ENCODE results near the gene ARHGAP12. TPM values are rescaled to one million over a fixed set of nuclear protein-coding genes. Genes with fewer than 3 reads are reported as not detected.

ARHGAP12 gene, protein sequence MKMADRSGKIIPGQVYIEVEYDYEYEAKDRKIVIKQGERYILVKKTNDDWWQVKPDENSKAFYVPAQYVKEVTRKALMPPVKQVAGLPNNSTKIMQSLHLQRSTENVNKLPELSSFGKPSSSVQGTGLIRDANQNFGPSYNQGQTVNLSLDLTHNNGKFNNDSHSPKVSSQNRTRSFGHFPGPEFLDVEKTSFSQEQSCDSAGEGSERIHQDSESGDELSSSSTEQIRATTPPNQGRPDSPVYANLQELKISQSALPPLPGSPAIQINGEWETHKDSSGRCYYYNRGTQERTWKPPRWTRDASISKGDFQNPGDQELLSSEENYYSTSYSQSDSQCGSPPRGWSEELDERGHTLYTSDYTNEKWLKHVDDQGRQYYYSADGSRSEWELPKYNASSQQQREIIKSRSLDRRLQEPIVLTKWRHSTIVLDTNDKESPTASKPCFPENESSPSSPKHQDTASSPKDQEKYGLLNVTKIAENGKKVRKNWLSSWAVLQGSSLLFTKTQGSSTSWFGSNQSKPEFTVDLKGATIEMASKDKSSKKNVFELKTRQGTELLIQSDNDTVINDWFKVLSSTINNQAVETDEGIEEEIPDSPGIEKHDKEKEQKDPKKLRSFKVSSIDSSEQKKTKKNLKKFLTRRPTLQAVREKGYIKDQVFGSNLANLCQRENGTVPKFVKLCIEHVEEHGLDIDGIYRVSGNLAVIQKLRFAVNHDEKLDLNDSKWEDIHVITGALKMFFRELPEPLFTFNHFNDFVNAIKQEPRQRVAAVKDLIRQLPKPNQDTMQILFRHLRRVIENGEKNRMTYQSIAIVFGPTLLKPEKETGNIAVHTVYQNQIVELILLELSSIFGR
- polyA plus RNA-seq (ENCODE audit: insufficient read depth in 1 of 5, insufficient read length in 5 of 5, low replicate concordance in 1 of 5) = 10 to 100 TPM; 26.3 to 45.5 (median 39.8) TPM
- long read RNA-seq, donor 1, full-length matches to known transcripts = 4 of 14 reads
- long read RNA-seq, donor 1, partial matches to known transcripts = 10 of 14 reads
- long read RNA-seq, donor 1, other reads (novel, unspliced or antisense) = 0 of 14 reads
- long read RNA-seq, donor 2 = 0 reads
- long read RNA-seq, donor 3, full-length matches to known transcripts = 2 of 2 reads
- long read RNA-seq, donor 3, partial matches to known transcripts = 0 of 2 reads
- long read RNA-seq, donor 3, other reads (novel, unspliced or antisense) = 0 of 2 reads
- long read RNA-seq, donor 4, full-length matches to known transcripts = 3 of 3 reads
- long read RNA-seq, donor 4, partial matches to known transcripts = 0 of 3 reads
- long read RNA-seq, donor 4, other reads (novel, unspliced or antisense) = 0 of 3 reads
- long read RNA-seq, donor 5, partial matches to known transcripts = 0 of 3 reads
- long read RNA-seq, donor 5, other reads (novel, unspliced or antisense) = 0 of 3 reads
- long read RNA-seq, donor 6, full-length matches to known transcripts = 3 of 3 reads
- long read RNA-seq, donor 6, partial matches to known transcripts = 0 of 3 reads
- long read RNA-seq, donor 6, other reads (novel, unspliced or antisense) = 0 of 3 reads
- long read RNA-seq, donor 7, full-length matches to known transcripts = 2 of 2 reads
- long read RNA-seq, donor 7, partial matches to known transcripts = 0 of 2 reads
- long read RNA-seq, donor 7, other reads (novel, unspliced or antisense) = 0 of 2 reads
- long read RNA-seq, donor 8, full-length matches to known transcripts = 1 of 1 reads
- long read RNA-seq, donor 8, partial matches to known transcripts = 0 of 1 reads
- long read RNA-seq, donor 8, other reads (novel, unspliced or antisense) = 0 of 1 reads

- peak; percentile 85 to 89 for DNase-seq
Observed at GRCh38 chr10:31928549-31929260, at the start of gene ARHGAP12. Gene ARHGAP12, minus strand, starts transcription at chr10:31928831. Its CDS starts 19,976 bp downstream, at chr10:31908855.

DNA sequence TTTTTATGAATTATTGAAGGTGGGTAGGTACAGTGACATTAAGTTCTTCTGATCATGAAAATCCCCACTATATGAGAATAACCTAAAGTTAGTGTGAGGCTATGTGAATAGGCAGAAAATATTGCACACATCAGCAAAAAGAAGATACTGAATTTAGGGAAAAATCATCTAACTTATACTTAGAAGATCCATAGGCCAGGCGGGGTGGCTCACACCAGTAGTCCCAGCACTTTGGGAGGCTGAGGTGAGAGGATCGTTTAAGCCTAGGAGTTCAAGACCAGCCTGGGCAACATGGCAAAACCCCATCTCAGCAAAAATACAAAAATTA is 49.5 kb upstream of the ARHGAP12 start:
- no peak for DNase-seq

GRCh38 chr10:31977440-31978155 is 49.0 kb upstream of the ARHGAP12 start:
- no peak for DNase-seq

GRCh38 chr10:31975157-31975765 is 46.6 kb upstream of the ARHGAP12 start:
- DNase-seq = no peak

- no peak for DNase-seq
Observed at GRCh38 chr10:31974434-31975124, 45.9 kb upstream of the ARHGAP12 start.

- no peak for DNase-seq
Observed at GRCh38 chr10:31972519-31973041, 43.9 kb upstream of the ARHGAP12 start.

- peak in 1 of 2 donors; percentile 14 for DNase-seq
Observed at GRCh38 chr10:31969847-31970246, 41.2 kb upstream of the ARHGAP12 start.

DNA sequence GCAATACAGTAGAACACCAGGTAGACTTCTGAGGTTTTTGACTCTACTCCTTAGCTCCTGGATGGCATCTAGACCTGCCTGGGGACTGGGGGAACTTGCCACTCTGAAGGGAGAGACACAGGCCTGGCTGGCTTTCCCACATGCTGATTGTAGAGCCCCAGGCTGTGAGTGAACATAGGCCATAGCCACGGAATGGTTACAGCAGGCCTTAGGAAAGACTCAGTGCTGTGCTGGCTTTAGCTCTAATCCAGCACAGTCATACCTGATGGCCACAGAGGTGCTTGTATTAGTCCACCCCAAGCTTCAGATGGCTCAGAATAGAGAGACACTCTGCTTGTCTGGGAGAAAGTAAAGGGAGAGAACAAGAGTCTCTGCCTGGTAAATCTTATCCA is 35.0 kb upstream of the ARHGAP12 start:
- DNase-seq = no peak

GRCh38 chr10:31962826-31963588 is 34.4 kb upstream of the ARHGAP12 start:
- no peak for DNase-seq

DNA sequence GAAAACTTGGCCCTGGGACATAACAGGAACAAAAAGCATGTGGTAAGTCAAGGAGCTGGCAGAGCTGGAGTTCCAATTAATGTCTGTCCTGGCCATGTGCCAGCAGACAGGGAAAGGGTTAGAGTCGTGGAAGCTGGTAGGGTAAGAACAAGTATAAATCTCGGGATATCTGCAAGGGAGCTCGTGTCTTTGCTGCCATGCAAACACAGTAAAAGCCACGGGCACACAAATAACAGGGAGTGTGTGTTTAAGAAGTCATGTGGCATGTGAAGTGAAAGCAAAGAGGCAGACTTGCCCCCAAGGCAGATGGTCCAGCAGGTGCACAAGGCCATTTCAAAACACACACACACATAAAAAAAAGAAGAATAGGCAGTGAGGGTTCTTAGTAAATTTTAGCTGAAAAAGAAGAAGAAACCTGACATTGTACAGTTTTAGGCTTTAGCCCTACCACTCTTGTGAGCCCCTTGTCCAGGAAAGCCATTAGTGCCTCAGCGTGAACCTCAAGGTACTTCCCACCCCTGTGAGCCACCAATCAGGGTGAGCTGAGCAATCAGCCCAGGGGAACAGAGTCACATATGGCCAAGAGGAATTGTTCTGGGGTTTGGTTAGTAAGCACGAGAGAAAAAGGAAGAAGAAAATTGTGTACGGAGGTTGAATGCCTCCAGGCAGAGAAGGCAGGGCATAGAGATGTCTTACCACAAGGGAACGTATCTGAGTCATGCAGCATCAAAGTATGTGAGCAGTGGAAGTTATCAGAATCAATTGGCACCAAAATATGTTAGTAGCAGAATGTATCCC is 32.8 kb upstream of the ARHGAP12 start:
- DNase-seq = peak; percentile 15 to 23

DNA sequence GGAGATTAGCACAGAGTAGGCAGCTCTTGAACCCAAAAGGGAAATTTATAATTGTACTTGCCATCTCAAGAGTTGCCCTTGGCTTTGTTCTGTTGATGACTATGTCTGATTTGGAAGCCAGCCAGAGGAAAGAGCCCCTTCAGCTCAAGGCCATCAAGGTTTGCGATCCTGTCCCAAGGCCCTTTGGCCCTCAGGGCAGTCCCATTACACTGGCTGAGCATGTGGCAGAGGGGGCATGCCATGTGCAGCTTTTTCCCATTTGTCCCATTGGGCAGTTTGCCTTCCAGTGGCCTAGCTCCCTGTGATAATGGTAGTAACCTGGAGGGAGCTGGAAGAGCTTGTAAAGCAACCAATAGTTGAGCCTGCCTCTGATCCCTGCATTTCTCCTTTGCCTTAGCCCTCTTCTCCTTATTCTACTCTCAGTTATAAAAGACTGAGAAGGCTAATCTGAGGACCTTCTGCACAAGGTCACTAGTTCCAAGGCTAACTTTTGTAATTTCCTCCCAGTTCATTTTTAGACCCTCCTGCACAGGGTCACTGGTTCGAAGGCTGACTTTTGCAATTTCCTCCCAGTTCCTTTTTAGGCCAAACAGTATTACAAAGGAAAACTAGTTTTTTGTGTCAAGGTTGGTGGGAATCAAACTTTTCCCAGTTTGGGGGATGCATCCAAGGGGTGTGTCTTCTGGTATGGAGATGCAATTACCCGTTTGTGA is 31.0 kb upstream of the ARHGAP12 start:
- no peak for DNase-seq

- DNase-seq = no peak
Observed at GRCh38 chr10:31958856-31959255, 30.2 kb upstream of the ARHGAP12 start.

- DNase-seq = no peak
Observed at GRCh38 chr10:31956200-31956946, 27.7 kb upstream of the ARHGAP12 start.

DNA sequence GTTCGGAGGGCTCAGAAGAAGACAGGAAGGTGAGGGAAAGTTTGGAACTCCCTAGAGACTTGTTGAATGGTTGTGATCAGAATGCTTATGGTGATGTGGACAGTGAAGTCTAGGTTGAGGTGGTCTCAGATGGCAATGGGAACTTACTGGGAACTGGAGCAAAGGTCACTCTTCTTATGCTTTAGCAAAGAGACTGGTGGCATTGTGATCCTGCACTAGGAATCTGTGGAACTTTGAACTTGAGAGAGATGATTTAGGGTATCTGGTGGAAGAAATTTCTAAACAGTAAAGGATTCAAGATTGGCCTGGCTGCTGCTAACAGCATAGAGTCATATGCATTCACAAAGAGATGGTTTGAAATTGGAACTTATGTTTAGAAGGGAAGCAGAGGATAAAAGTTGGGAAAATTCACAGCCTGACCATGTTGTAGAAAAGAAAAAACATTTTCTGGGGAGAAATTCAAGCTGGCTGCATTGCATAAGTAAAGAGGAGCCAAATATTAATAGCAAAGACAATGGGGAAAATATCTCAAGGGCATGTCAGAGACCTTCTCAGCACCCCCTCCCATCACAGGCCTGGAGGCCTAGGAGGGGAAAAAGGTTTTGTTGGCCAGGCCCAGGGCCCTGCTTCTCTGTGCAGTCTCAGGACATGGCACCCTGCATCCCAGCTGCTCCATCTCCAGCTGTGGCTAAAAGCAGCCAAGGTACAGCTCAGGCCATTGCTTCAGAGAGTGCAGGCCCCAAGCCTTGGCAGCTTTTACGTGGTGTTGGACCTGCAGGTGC is 26.0 kb upstream of the ARHGAP12 start:
- no peak for DNase-seq
